CD14-positive monocyte (primary cell): ENCODE results near the gene SAFB2. TPM values are rescaled to one million over a fixed set of nuclear protein-coding genes. Genes with fewer than 3 reads are reported as not detected.

ENCODE experiments used
- DNase-seq, 3 donors: peaks; one replicate each; pipeline ENCODE4 v3.0.0-alpha.2; 2011 to 2022
- H2AFZ ChIP-seq: 2 replicates; pipeline ENCODE4 v1.6.0; 2012; ENCODE audit warnings: mild to moderate bottlenecking, low read depth, low read length, inconsistent platforms; ENCODE audit not compliant: insufficient read depth, poor library complexity, severe bottlenecking
- H3K27ac ChIP-seq, 2 donors: 1 replicate in 1 of 2; 2 replicates in 1 of 2; pipeline ENCODE4 v1.5.1; 2012 to 2013; ENCODE audit warnings: low read length in 2 of 2, control low read depth in 1 of 2, inconsistent platforms in 1 of 2, low read depth in 1 of 2, mild to moderate bottlenecking in 1 of 2
- H3K27me3 ChIP-seq, 2 donors: one replicate each; pipeline versions ENCODE4 v1.6.0 to v1.6.1; 2011 to 2013; ENCODE audit warnings: low read length in 2 of 2; ENCODE audit not compliant: control insufficient read depth in 2 of 2, insufficient read depth in 2 of 2
- H3K36me3 ChIP-seq, 2 donors: replicated peaks in 1 of 2; 1 replicate in 1 of 2; 2 replicates in 1 of 2; pipeline versions ENCODE4 v1.5.1 to v1.6.1; 2012 to 2013; ENCODE audit warnings: low read length in 2 of 2, control low read depth in 1 of 2, inconsistent platforms in 1 of 2, mild to moderate bottlenecking in 1 of 2; ENCODE audit not compliant: insufficient read depth in 2 of 2, control insufficient read depth in 1 of 2
- H3K4me1 ChIP-seq, 2 donors: 1 replicate in 1 of 2; 2 replicates in 1 of 2; pipeline versions ENCODE4 v1.5.1 to v1.6.1; 2012 to 2013; ENCODE audit warnings: low read length in 2 of 2, control low read depth in 1 of 2, inconsistent platforms in 1 of 2, mild to moderate bottlenecking in 1 of 2, moderate library complexity in 1 of 2; ENCODE audit not compliant: insufficient read depth in 2 of 2, control insufficient read depth in 1 of 2
- H3K4me2 ChIP-seq: replicated peaks from 2 replicates; pipeline ENCODE3; 2012; ENCODE audit warnings: low read length, moderate library complexity, mild to moderate bottlenecking; ENCODE audit not compliant: poor library complexity, severe bottlenecking; ENCODE audit errors: extremely low read depth
- H3K4me3 ChIP-seq, 3 experiments: fragments of 200-600 bp in 1 of 3; sonication (generic) in 1 of 3; replicated peaks in 1 of 3; 1 replicate in 2 of 3; 2 replicates in 1 of 3; pipeline ENCODE4 v1.5.1; 2011 to 2013; ENCODE audit warnings: low read length in 3 of 3, mild to moderate bottlenecking in 3 of 3, control low read depth in 2 of 3, low read depth in 2 of 3, inconsistent platforms in 1 of 3, moderate library complexity in 1 of 3
- H3K79me2 ChIP-seq: 2 replicates; pipeline ENCODE4 v1.6.0; 2012; ENCODE audit warnings: mild to moderate bottlenecking, control low read depth, inconsistent platforms, low read length, moderate library complexity; ENCODE audit not compliant: insufficient read depth
- H3K9ac ChIP-seq: 2 replicates; pipeline ENCODE4 v1.6.0; 2017; ENCODE audit warnings: low read length, mild to moderate bottlenecking; ENCODE audit not compliant: insufficient read depth, poor library complexity, severe bottlenecking
- H3K9me3 ChIP-seq, 2 donors: replicated peaks in 1 of 2; 1 replicate in 1 of 2; 2 replicates in 1 of 2; pipeline versions ENCODE4 v1.5.1 to v1.6.1; 2012 to 2013; ENCODE audit warnings: low read length in 2 of 2, control low read depth in 1 of 2; ENCODE audit not compliant: control insufficient read depth in 1 of 2, insufficient read depth in 1 of 2
- H4K20me1 ChIP-seq: 2 replicates; pipeline ENCODE4 v1.6.0; 2012; ENCODE audit warnings: mild to moderate bottlenecking, low read length, control low read depth, moderate library complexity; ENCODE audit not compliant: insufficient read depth
- H3K27ac Mint-ChIP-seq, 7 donors: one replicate each; pipeline ENCODE4 v1.8.0; 2020; ENCODE audit warnings: mild to moderate bottlenecking in 7 of 7, mixed read lengths in 7 of 7, moderate library complexity in 6 of 7, inconsistent platforms in 2 of 7
- H3K27me3 Mint-ChIP-seq, 3 donors: one replicate each; pipeline ENCODE4 v1.8.0; 2021 to 2022; ENCODE audit warnings: low read depth in 3 of 3, mild to moderate bottlenecking in 3 of 3, mixed read lengths in 3 of 3, moderate library complexity in 3 of 3, inconsistent platforms in 1 of 3
- H3K36me3 Mint-ChIP-seq, 2 donors: one replicate each; pipeline ENCODE4 v1.8.0; 2020; ENCODE audit warnings: mixed read lengths in 2 of 2, inconsistent platforms in 1 of 2, mild to moderate bottlenecking in 1 of 2
- H3K4me1 Mint-ChIP-seq: one replicate; pipeline ENCODE4 v1.8.0; 2020; ENCODE audit warnings: mild to moderate bottlenecking, mixed read lengths
- H3K4me3 Mint-ChIP-seq, 2 donors: one replicate each; pipeline ENCODE4 v1.8.0; 2020; ENCODE audit warnings: mild to moderate bottlenecking in 2 of 2, mixed read lengths in 2 of 2, moderate library complexity in 1 of 2
- H3K9me3 Mint-ChIP-seq, 7 donors: one replicate each; pipeline ENCODE4 v1.8.0; 2020 to 2022; ENCODE audit warnings: mixed read lengths in 7 of 7, mild to moderate bottlenecking in 6 of 7, moderate library complexity in 6 of 7, inconsistent platforms in 2 of 7
- CTCF ChIP-seq: fragments of 200-600 bp; IDR thresholded peaks from one replicate; pipeline ENCODE4 v1.8.0; 2022; ENCODE audit warnings: antibody characterized with exemption, mild to moderate bottlenecking
- WGBS: methylation state at CpG from one replicate; pipeline ENCODE4 v1.1.5; 2013; ENCODE audit warnings: missing lambda C conversion rate; ENCODE audit not compliant: insufficient coverage; 5-methylcytosine and 5-hydroxymethylcytosine counted together
- intact Hi-C, 2 donors: fragments of 100-400 bp; cut with micrococcal nuclease; formaldehyde crosslinking; loops; one replicate each; pipeline versions ENCODE4 v1.15.0 to v1.15.1; 2023
- polyA plus RNA-seq, 3 donors: library from polyadenylated mRNA; depleted of rRNA in 1 of 3; unstranded in 2 of 3; stranded (reverse) in 1 of 3; fragments of 300-500 nt in 2 of 3; fragments of >200 nt in 1 of 3; fragmentation: Illumina TruSeq in 2 of 3; gene quantifications; 1 replicate in 2 of 3; 2 replicates in 1 of 3; pipeline ENCODE4 v1.2.3, GENCODE V29; 2012 to 2021

The SAFB2 gene
- polyA plus RNA-seq, 3 donors = 7.5 to 53.4 (median 14.7) TPM

- no peaks in the 10 kb centered on the region for H4K20me1 ChIP-seq
- peaks cover 13 to 26% of the 10 kb centered on the region in 2 donors for H3K27me3 ChIP-seq
- no peaks in the 10 kb centered on the region for H3K36me3 Mint-ChIP-seq
- H3K9me3 Mint-ChIP-seq = peaks cover 4 to 20% (median 12%) of the 10 kb centered on the region in 7 donors
- H3K4me3 Mint-ChIP-seq = no peak overlapping the region
- TF ChIP-seq CTCF = no peak
- peaks cover 16 to 28% (median 16%) of the 10 kb centered on the region in 3 donors for H3K27me3 Mint-ChIP-seq
- H3K36me3 ChIP-seq = no peaks in the 10 kb centered on the region
- no peaks in the 10 kb centered on the region for H3K4me1 ChIP-seq
- H3K9ac ChIP-seq = no peak overlapping the region
- no peak overlapping the region for H3K4me3 ChIP-seq
- H3K4me2 ChIP-seq = no peak overlapping the region
- no peaks in the 10 kb centered on the region for H3K79me2 ChIP-seq
- no peak overlapping the region for H3K27ac Mint-ChIP-seq
- 64% methylated on average over 5 of the region's 14 CpGs for whole genome bisulfite sequencing
- DNase-seq = peak in 1 of 3 donors; percentile 32
- H3K4me1 Mint-ChIP-seq = no peaks in the 10 kb centered on the region
- intact Hi-C loops = no loop called here
- no peak overlapping the region for H3K27ac ChIP-seq
- H3K9me3 ChIP-seq = peaks cover 12 to 13% of the 10 kb centered on the region in 2 donors
- no peak overlapping the region for H2AFZ ChIP-seq
Measured at GRCh38 chr19:5563935-5564612, 58.5 kb downstream of the SAFB2 start.

GRCh38 chr19:5563008-5563431 is 59.6 kb downstream of the SAFB2 start:
- Mint-ChIP-seq H3K9me3 (peaks cover 4 to 20% (median 12%) of the 10 kb centered on the region in 7 donors), H3K36me3 (no peaks in the 10 kb centered on the region), H3K27ac (no peak overlapping the region), H3K4me3 (peak overlapping the region in 1 of 2 donors; percentile 22), H3K4me1 (no peaks in the 10 kb centered on the region), H3K27me3 (peaks cover 7 to 18% (median 13%) of the 10 kb centered on the region in 3 donors)
- Histone ChIP-seq H3K4me1 (no peaks in the 10 kb centered on the region), H3K9ac (no peak overlapping the region), H3K27me3 (peaks cover 11 to 22% of the 10 kb centered on the region in 2 donors), H3K9me3 (peaks cover 12 to 13% of the 10 kb centered on the region in 2 donors), H3K4me3 (no peak overlapping the region), H3K27ac (no peak overlapping the region), H3K4me2 (no peak overlapping the region), H3K36me3 (no peaks in the 10 kb centered on the region), H3K79me2 (no peaks in the 10 kb centered on the region), H4K20me1 (no peaks in the 10 kb centered on the region), H2AFZ (no peak overlapping the region)
- 60% methylated on average over 7 of the region's 8 CpGs for WGBS
- no peak for TF ChIP-seq CTCF
- DNase-seq = no peak
- intact Hi-C loops = no loop called here
